HG03558 (cell line): ENCODE results near the gene ELMO1.

Experiments used
- ATAC-seq: cut with Tn5 transposase; IDR thresholded peaks from one replicate; pipeline ENCODE4 v1.9.1; 2021; ENCODE audit warnings: moderate number of reproducible peaks; ENCODE audit not compliant: unreplicated experiment; ENCODE audit errors: extremely low read depth

The ELMO1 gene

GRCh38 chr7:36920433-36920832 lies 528.2 kb downstream of the ELMO1 start:
- ATAC-seq = no peak

GRCh38 chr7:36919738-36920137 lies 528.9 kb downstream of the ELMO1 start:
- ATAC-seq = no peak

GRCh38 chr7:36918591-36918990 lies 530.1 kb downstream of the ELMO1 start:
- no peak for ATAC-seq

- ATAC-seq = no peak
Measured at GRCh38 chr7:36916619-36917018, 532.0 kb downstream of the ELMO1 start.

GRCh38 chr7:36916116-36916515 lies 532.5 kb downstream of the ELMO1 start:
- ATAC-seq = no peak

GRCh38 chr7:36911788-36912187 lies 536.9 kb downstream of the ELMO1 start:
- ATAC-seq = no peak

- ATAC-seq = no peak
Measured at GRCh38 chr7:36910859-36911258, 537.8 kb downstream of the ELMO1 start.

- no peak for ATAC-seq
Measured at GRCh38 chr7:36910401-36910800, 538.3 kb downstream of the ELMO1 start.

GRCh38 chr7:36906956-36907635 lies 541.6 kb downstream of the ELMO1 start:
- no peak for ATAC-seq

- no peak for ATAC-seq
Measured at GRCh38 chr7:36906448-36906847, 542.2 kb downstream of the ELMO1 start.

- no peak for ATAC-seq
Measured at GRCh38 chr7:36905841-36906240, 542.8 kb downstream of the ELMO1 start.

- ATAC-seq = no peak
Measured at GRCh38 chr7:36904802-36905201, 543.9 kb downstream of the ELMO1 start.

- ATAC-seq = no peak
Measured at GRCh38 chr7:36904101-36904500, 544.6 kb downstream of the ELMO1 start.

- ATAC-seq = no peak
Measured at GRCh38 chr7:36900988-36901710, 547.5 kb downstream of the ELMO1 start.

GRCh38 chr7:36898186-36898585 lies 550.5 kb downstream of the ELMO1 start:
- no peak for ATAC-seq

GRCh38 chr7:36896956-36897590 lies 551.6 kb downstream of the ELMO1 start:
- ATAC-seq = no peak

GRCh38 chr7:36896418-36896817 lies 552.2 kb downstream of the ELMO1 start:
- no peak for ATAC-seq

GRCh38 chr7:36895192-36895591 lies 553.5 kb downstream of the ELMO1 start:
- ATAC-seq = no peak

- ATAC-seq = no peak
Measured at GRCh38 chr7:36894190-36894589, 554.5 kb downstream of the ELMO1 start.

- ATAC-seq = no peak
Measured at GRCh38 chr7:36889182-36889581, 559.5 kb downstream of the ELMO1 start.

- no peak for ATAC-seq
Measured at GRCh38 chr7:36887969-36888368, 560.7 kb downstream of the ELMO1 start.
